Osteocyte (in vitro differentiated cells): ENCODE measurements around the gene NTRK2. TPM values are rescaled to one million over a fixed set of nuclear protein-coding genes. Genes with fewer than 3 reads are reported as not detected.

Source experiments
- DNase-seq: peaks from one replicate; pipeline ENCODE4 v3.0.0; 2021; ENCODE audit warnings: mixed read lengths; ENCODE audit not compliant: unreplicated experiment; ENCODE audit errors: extremely low spot score
- H3K27ac Mint-ChIP-seq: one replicate; pipeline ENCODE4 v1.8.0; 2021; ENCODE audit warnings: mild to moderate bottlenecking, mixed read lengths; ENCODE audit not compliant: unreplicated experiment
- H3K27me3 Mint-ChIP-seq: one replicate; pipeline ENCODE4 v1.8.0; 2021; ENCODE audit warnings: mixed read lengths; ENCODE audit not compliant: unreplicated experiment
- H3K36me3 Mint-ChIP-seq: one replicate; pipeline ENCODE4 v1.8.0; 2021; ENCODE audit warnings: mixed read lengths; ENCODE audit not compliant: unreplicated experiment
- H3K4me1 Mint-ChIP-seq: one replicate; pipeline ENCODE4 v1.8.0; 2021; ENCODE audit warnings: mixed read lengths; ENCODE audit not compliant: unreplicated experiment
- H3K4me3 Mint-ChIP-seq: one replicate; pipeline ENCODE4 v1.8.0; 2021; ENCODE audit warnings: mild to moderate bottlenecking, moderate library complexity, mixed read lengths; ENCODE audit not compliant: unreplicated experiment
- H3K9me3 Mint-ChIP-seq: one replicate; pipeline ENCODE4 v1.8.0; 2021; ENCODE audit warnings: mixed read lengths; ENCODE audit not compliant: unreplicated experiment
- total RNA-seq: library from RNA; stranded (reverse); gene quantifications from 2 replicates; pipeline ENCODE4 v1.2.1, GENCODE V29; 2021
- TF ChIP-seq, protein P1 (sequence below): fragments of 200-600 bp; sonication (generic); IDR thresholded peaks from 2 replicates; pipeline ENCODE4 v1.5.0; 2021; ENCODE audit warnings: antibody characterized with exemption, mild to moderate bottlenecking, moderate library complexity

The NTRK2 gene
- total RNA-seq, 1 donor from 2014 or later: 29.4 TPM

DNA sequence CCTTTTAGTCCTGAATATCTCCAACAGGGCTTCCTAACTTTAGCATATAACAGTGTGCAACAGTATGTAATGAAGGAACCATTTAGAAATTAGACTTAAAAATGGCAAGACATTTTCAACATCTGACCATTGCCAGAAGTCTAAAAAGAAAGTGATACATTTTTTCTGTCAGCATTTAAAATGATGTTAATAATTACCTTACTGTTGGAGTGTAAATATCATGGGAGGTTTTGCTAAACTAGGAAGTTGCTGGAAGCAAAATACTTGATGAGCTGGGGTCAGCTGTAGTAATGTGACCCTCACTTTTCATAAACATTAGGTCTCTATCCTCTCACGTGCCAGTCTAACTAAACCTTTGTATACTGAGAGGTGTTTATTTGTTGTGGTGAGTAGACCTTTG is 68.8 kb downstream of the NTRK2 start:
- DNase-seq: no peak
- no peaks in the 10 kb centered on the region for H3K36me3 Mint-ChIP-seq
- H3K4me1 Mint-ChIP-seq: peaks cover 30% of the 10 kb centered on the region
- H3K27ac Mint-ChIP-seq: peak overlapping the region; percentile 31
- H3K4me3 Mint-ChIP-seq: no peak overlapping the region
- TF ChIP-seq, protein P1, sequence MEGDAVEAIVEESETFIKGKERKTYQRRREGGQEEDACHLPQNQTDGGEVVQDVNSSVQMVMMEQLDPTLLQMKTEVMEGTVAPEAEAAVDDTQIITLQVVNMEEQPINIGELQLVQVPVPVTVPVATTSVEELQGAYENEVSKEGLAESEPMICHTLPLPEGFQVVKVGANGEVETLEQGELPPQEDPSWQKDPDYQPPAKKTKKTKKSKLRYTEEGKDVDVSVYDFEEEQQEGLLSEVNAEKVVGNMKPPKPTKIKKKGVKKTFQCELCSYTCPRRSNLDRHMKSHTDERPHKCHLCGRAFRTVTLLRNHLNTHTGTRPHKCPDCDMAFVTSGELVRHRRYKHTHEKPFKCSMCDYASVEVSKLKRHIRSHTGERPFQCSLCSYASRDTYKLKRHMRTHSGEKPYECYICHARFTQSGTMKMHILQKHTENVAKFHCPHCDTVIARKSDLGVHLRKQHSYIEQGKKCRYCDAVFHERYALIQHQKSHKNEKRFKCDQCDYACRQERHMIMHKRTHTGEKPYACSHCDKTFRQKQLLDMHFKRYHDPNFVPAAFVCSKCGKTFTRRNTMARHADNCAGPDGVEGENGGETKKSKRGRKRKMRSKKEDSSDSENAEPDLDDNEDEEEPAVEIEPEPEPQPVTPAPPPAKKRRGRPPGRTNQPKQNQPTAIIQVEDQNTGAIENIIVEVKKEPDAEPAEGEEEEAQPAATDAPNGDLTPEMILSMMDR: no peak
- no peaks in the 10 kb centered on the region for H3K9me3 Mint-ChIP-seq
- no peaks in the 10 kb centered on the region for H3K27me3 Mint-ChIP-seq

DNA sequence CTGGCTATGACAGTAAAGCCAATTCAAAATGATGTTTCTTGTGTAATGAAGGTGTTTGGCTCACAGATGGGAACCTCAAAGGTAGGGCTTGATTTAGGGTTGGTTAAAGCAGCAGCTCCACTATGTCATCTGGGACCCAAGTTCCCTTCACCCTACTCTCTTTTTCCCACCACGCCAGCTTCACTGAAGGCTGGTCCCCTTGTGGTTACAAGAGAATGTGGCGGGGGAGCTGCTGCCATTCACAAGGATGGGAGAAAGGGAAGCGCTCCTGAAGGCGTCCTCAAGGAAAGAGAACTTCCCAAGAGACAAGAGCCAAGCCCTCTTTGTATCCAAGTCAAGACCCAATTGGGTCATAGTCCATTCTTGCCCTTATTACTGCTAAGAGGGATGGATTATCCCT is 72.7 kb downstream of the NTRK2 start:
- Mint-ChIP-seq H3K36me3 (no peaks in the 10 kb centered on the region), H3K27me3 (no peaks in the 10 kb centered on the region), H3K27ac (no peak overlapping the region), H3K4me1 (peaks cover 10% of the 10 kb centered on the region), H3K9me3 (no peaks in the 10 kb centered on the region), H3K4me3 (no peak overlapping the region)
- no peak for DNase-seq
- TF ChIP-seq, protein P1: no peak

DNA sequence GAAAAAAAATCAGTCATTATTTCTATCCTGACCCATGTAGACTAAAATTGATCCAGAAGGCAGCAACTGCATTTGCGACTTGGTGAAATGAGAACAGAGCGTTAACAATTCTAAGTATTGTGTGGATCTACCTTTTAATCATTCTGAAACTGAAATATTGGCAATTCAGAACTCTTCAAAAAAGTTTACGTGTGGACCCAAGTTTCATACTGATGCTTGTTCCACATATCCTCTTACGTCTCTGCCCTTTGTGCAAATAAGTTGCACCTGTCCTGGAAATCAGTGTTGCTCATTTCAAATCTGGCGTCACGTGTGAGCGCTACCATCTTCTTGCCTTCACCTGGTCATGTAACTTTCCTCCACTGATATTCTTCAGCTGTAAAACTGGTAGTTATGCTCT is 74.7 kb downstream of the NTRK2 start:
- Mint-ChIP-seq H3K27me3 (no peaks in the 10 kb centered on the region), H3K4me1 (no peaks in the 10 kb centered on the region), H3K27ac (no peak overlapping the region), H3K9me3 (no peaks in the 10 kb centered on the region), H3K36me3 (peaks cover under 1% of the 10 kb centered on the region), H3K4me3 (no peak overlapping the region)
- TF ChIP-seq, protein P1: no peak
- DNase-seq: no peak

DNA sequence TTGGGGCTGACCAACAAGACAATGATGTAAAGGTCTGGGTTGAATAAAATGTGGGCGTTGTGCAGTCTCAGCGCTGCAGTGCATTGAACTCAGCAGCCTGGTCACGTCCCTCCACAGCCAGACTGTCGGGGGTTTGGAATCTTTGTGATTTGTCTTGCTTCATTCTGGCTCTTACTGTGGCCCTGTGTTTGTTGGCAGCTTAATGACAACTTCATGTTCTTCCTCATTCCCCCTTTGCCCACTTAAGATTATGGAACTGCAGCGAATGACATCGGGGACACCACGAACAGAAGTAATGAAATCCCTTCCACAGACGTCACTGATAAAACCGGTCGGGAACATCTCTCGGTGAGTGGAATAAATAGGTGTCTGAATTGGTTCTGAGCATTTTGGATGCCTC is 75.2 kb downstream of the NTRK2 start:
- TF ChIP-seq, protein P1: no peak
- no peaks in the 10 kb centered on the region for H3K27me3 Mint-ChIP-seq

DNA sequence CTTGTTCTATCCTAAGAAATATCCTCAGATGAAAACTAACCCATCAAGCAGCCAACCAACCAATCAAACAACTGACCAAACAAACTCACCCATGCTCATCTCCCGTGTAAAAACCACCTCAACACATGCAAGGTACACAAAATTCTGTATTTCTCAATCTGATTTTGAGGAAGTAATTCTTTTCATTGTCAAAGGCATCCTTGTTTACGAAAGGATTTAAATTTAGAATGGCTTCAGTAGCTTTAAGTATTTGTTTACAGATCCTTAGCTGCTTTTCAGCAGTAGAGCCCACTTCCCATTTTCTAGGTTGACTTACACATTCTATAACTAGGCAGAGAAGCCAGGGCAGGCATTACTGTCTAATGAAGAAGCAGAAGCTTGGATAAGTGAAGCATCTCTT is 78.6 kb downstream of the NTRK2 start:
- peaks cover 5% of the 10 kb centered on the region for H3K36me3 Mint-ChIP-seq

More for the DNA sequence above, 75.2 kb downstream of the NTRK2 start:
- Mint-ChIP-seq H3K36me3 (peaks cover 3% of the 10 kb centered on the region), H3K9me3 (no peaks in the 10 kb centered on the region), H3K27ac (no peak overlapping the region), H3K4me1 (no peaks in the 10 kb centered on the region), H3K4me3 (no peak overlapping the region)
- no peak for DNase-seq

More for the DNA sequence above, 78.6 kb downstream of the NTRK2 start:
- no peak overlapping the region for H3K4me3 Mint-ChIP-seq
- no peaks in the 10 kb centered on the region for H3K27me3 Mint-ChIP-seq
- H3K4me1 Mint-ChIP-seq: peaks cover 5% of the 10 kb centered on the region
- DNase-seq: no peak
- H3K9me3 Mint-ChIP-seq: no peaks in the 10 kb centered on the region
- no peak overlapping the region for H3K27ac Mint-ChIP-seq
- TF ChIP-seq, protein P1: no peak
